Neural cell (in vitro differentiated cells): ENCODE results near the gene IQGAP2. TPM values are rescaled to one million over a fixed set of nuclear protein-coding genes. Genes with fewer than 3 reads are reported as not detected.

Experiments used
- H2AFZ ChIP-seq: fragments of 200-600, 300-800 bp; sonication (generic), shearing (Covaris generic); 2 replicates; pipeline ENCODE4 v1.6.0; 2014; ENCODE audit warnings: low read depth, mild to moderate bottlenecking, antibody characterized with exemption, low read length, moderate library complexity
- H3F3A ChIP-seq: fragments of 200-600 bp; shearing (Covaris generic); 2 replicates; pipeline ENCODE4 v1.6.1; 2016; ENCODE audit warnings: mild to moderate bottlenecking, moderate library complexity, mixed read lengths, antibody characterized with exemption, low read length; ENCODE audit not compliant: insufficient read depth, poor library complexity, severe bottlenecking
- H3K27ac ChIP-seq: fragments of 200-600, 300-800 bp; sonication (generic), shearing (Covaris generic); 2 replicates; pipeline ENCODE4 v1.5.1; 2014; ENCODE audit warnings: mild to moderate bottlenecking, low read length, moderate library complexity
- H3K27me3 ChIP-seq: fragments of 300-800, 200-600 bp; sonication (generic), shearing (Covaris generic); 2 replicates; pipeline ENCODE4 v1.6.0; 2014; ENCODE audit warnings: mild to moderate bottlenecking, low read depth, low read length, moderate library complexity; ENCODE audit not compliant: insufficient read depth
- H3K36me3 ChIP-seq: fragments of 300-800, 200-600 bp; sonication (generic), shearing (Covaris generic); 2 replicates; pipeline ENCODE4 v1.5.1; 2014; ENCODE audit warnings: mild to moderate bottlenecking, antibody characterized with exemption, low read length, moderate library complexity; ENCODE audit not compliant: insufficient read depth
- H3K4me2 ChIP-seq: fragments of 300-800, 200-600 bp; sonication (generic), shearing (Covaris generic); 2 replicates; pipeline ENCODE4 v1.6.0; 2014; ENCODE audit warnings: mild to moderate bottlenecking, low read length
- H3K4me3 ChIP-seq: fragments of 300-800, 200-600 bp; sonication (generic), shearing (Covaris generic); 2 replicates; pipeline ENCODE4 v1.5.1; 2014; ENCODE audit warnings: mild to moderate bottlenecking, low read length, moderate library complexity
- H3K79me2 ChIP-seq: fragments of 200-600 bp; shearing (Covaris generic); replicated peaks from 2 replicates; pipeline ENCODE4 v1.6.0; 2014; ENCODE audit warnings: mild to moderate bottlenecking, low read length, moderate library complexity; ENCODE audit not compliant: insufficient read depth
- H3K9ac ChIP-seq: fragments of 300-800, 200-600 bp; sonication (generic), shearing (Covaris generic); 2 replicates; pipeline ENCODE4 v1.6.1; 2016; ENCODE audit warnings: mild to moderate bottlenecking, low read length, mixed read lengths
- H3K9me2 ChIP-seq: fragments of 200-600 bp; shearing (Covaris generic); 2 replicates; pipeline ENCODE4 v1.6.1; 2016; ENCODE audit warnings: mild to moderate bottlenecking, low read length, mixed read lengths; ENCODE audit not compliant: insufficient read depth
- H3K9me3 ChIP-seq: fragments of 200-600, 300-800 bp; sonication (generic), shearing (Covaris generic); 2 replicates; pipeline ENCODE4 v1.6.1; 2016; ENCODE audit warnings: mild to moderate bottlenecking, mixed run types, low read length, moderate library complexity, mixed read lengths
- H4K20me1 ChIP-seq: fragments of 200-600 bp; shearing (Covaris generic); 2 replicates; pipeline ENCODE4 v1.6.1; 2016; ENCODE audit warnings: mild to moderate bottlenecking, mixed run types; ENCODE audit not compliant: insufficient read depth
- CTCF ChIP-seq: fragments of 450-650 bp; IDR thresholded peaks from 2 replicates; pipeline ENCODE4 v1.5.1; 2014; ENCODE audit warnings: antibody characterized with exemption, mild to moderate bottlenecking, moderate library complexity; ENCODE audit not compliant: poor library complexity, severe bottlenecking
- EP300 ChIP-seq: fragments of 450-650 bp; conservative IDR thresholded peaks from 2 replicates; pipeline ENCODE4 v1.6.1; 2014; ENCODE audit warnings: antibody characterized with exemption, mild to moderate bottlenecking, moderate library complexity; ENCODE audit not compliant: poor library complexity, severe bottlenecking
- EZH2 ChIP-seq: fragments of 200-600, 300-800 bp; shearing (Covaris generic), sonication (generic); IDR thresholded peaks from 2 replicates; pipeline ENCODE4 v1.6.1; 2014; ENCODE audit warnings: antibody characterized with exemption, low read length, borderline replicate concordance, mild to moderate bottlenecking; ENCODE audit not compliant: insufficient read depth, poor library complexity, severe bottlenecking
- MXI1 ChIP-seq: fragments of 450-650 bp; conservative IDR thresholded peaks from 2 replicates; pipeline ENCODE4 v1.6.1; 2014; ENCODE audit warnings: antibody characterized with exemption, mild to moderate bottlenecking; ENCODE audit not compliant: poor library complexity, severe bottlenecking
- POLR2AphosphoS5 ChIP-seq: IDR thresholded peaks from 2 replicates; pipeline ENCODE4 v1.6.1; 2012
- RAD21 ChIP-seq: fragments of 450-650 bp; conservative IDR thresholded peaks from 2 replicates; pipeline ENCODE4 v1.6.1; 2014; ENCODE audit warnings: antibody characterized with exemption, mild to moderate bottlenecking, moderate library complexity
- REST ChIP-seq: IDR thresholded peaks from 2 replicates; pipeline ENCODE4 v1.6.1; 2012; ENCODE audit warnings: borderline replicate concordance
- SMC3 ChIP-seq: fragments of 450-650 bp; conservative IDR thresholded peaks from 2 replicates; pipeline ENCODE4 v1.6.1; 2014; ENCODE audit warnings: antibody characterized with exemption, mild to moderate bottlenecking, moderate library complexity; ENCODE audit not compliant: poor library complexity
- TAF1 ChIP-seq: IDR thresholded peaks from 2 replicates; pipeline ENCODE4 v1.6.1; 2012; ENCODE audit warnings: low read depth
- polyA plus RNA-seq: library from polyadenylated mRNA; depleted of rRNA; stranded (reverse); fragments of >200 nt; gene quantifications from 2 replicates; pipeline ENCODE4 v1.2.3, GENCODE V29; 2014

IQGAP2 gene
- polyA plus RNA-seq, 1 donor from 2014 or later = 5.2 TPM

DNA sequence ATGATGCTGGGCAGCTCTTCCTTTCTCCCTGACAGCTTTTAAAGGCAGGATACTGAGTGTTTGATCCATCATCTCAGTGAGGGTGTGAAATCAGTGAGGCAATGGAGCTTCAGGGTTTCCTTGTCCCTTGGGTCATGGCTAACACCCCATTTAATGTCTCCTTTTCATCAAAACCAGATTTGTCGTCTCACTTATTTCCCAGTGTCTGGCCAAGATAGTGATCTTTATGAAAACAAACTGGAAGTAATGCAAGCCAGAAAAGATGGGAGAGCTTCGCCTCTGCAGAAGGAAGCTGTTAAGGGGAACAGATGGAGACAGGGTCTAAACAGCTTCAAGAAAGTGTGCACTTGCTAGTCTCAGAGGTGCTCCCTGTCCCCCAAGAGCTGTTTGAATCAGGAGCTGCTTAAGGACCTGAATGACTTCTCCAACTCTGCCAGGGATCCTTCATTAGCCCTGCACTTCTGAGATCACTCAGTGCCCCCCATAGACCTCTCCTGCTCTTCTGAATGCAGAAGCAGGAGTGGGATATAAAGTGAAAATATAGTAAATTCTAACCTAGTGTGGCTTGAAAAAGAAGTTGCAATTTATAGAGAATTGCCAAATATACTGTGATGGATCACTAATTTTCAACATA is 124.0 kb downstream of the IQGAP2 start:
- H2AFZ ChIP-seq = no peak overlapping the region
- H3K27ac ChIP-seq = no peak overlapping the region
- no peaks in the 10 kb centered on the region for H3K9me3 ChIP-seq
- H3K4me3 ChIP-seq = no peak overlapping the region
- H3K36me3 ChIP-seq = no peaks in the 10 kb centered on the region
- H3F3A ChIP-seq = no peaks in the 10 kb centered on the region
- H3K9me2 ChIP-seq = no peaks in the 10 kb centered on the region
- TF ChIP-seq MXI1 (no peak), RAD21 (no peak), CTCF (no peak), EZH2 (no peak), EP300 (no peak), REST (no peak), POLR2AphosphoS5 (no peak), TAF1 (no peak), SMC3 (no peak)
- no peaks in the 10 kb centered on the region for H4K20me1 ChIP-seq
- H3K27me3 ChIP-seq = no peaks in the 10 kb centered on the region
- H3K9ac ChIP-seq = no peak overlapping the region
- no peaks in the 10 kb centered on the region for H3K79me2 ChIP-seq
- no peak overlapping the region for H3K4me2 ChIP-seq

GRCh38 chr5:76527685-76528161 is 124.6 kb downstream of the IQGAP2 start:
- no peak for TF ChIP-seq RAD21
- TF ChIP-seq POLR2AphosphoS5 = no peak
- TF ChIP-seq REST = no peak
- H2AFZ ChIP-seq = no peak overlapping the region

More at GRCh38 chr5:76527685-76528161, 124.6 kb downstream of the IQGAP2 start:
- H3K4me2 ChIP-seq = no peak overlapping the region
- H4K20me1 ChIP-seq = no peaks in the 10 kb centered on the region
- H3F3A ChIP-seq = no peaks in the 10 kb centered on the region
- no peak overlapping the region for H3K9ac ChIP-seq
- no peaks in the 10 kb centered on the region for H3K9me2 ChIP-seq
- H3K27ac ChIP-seq = no peak overlapping the region
- H3K9me3 ChIP-seq = no peaks in the 10 kb centered on the region
- H3K36me3 ChIP-seq = no peaks in the 10 kb centered on the region
- H3K79me2 ChIP-seq = no peaks in the 10 kb centered on the region
- H3K27me3 ChIP-seq = no peaks in the 10 kb centered on the region
- no peak overlapping the region for H3K4me3 ChIP-seq
